ENCODE measurements around the gene HOXD1. TPM values are rescaled to one million over a fixed set of nuclear protein-coding genes. Genes with fewer than 3 reads are reported as not detected.

The HOXD1 gene
- total RNA-seq, 4 donors from 2014 or later: 0.20 TPM; not detected in 3

DNA sequence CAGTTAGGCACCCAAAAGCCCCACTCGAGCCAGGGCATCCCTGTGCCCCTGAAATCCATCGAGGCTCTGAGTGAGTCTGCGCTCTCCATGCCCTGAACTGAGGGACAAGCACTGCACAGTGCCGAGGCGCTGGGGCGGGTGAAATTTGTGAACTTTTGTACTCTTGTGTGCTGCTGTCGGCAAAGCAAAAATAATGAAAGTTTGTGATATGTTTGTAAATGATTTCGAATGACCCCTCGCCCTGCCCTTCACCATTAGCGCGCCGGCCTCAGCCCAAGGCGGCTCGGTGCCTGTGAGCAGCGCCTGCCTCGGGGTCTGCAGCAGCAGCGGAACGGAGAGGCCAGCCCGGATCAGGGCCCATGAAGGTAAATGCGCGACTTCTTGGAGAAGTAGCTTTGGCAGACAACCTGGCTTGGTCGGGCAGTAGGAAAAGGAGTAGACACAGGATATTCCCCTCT, 39.0 kb upstream of the HOXD1 start:
- H3K27ac ChIP-seq: no peak overlapping the region
- no peaks in the 10 kb centered on the region for H3K4me1 ChIP-seq
- no peaks in the 10 kb centered on the region for H3K36me3 ChIP-seq
- DNase-seq: no peak
- intact Hi-C loops (cut with DNase I; ENCODE audit: low total_unique reads) (no loop called here), in situ Hi-C loops (cut with MboI; ENCODE audit: low sequenced_read_pairs in 4 of 4) (loop anchor here in 3 of 4 donors (10.0 to 25.0 kb wide), 3 partner anchors 405 to 1013 kb away; no protein-coding TSS in a partner anchor)
- peaks cover 0 to 7% (median 5%) of the 10 kb centered on the region in 3 donors for H3K27me3 ChIP-seq
- ATAC-seq: no peak
- no peak overlapping the region for H3K4me3 ChIP-seq
- TF ChIP-seq POLR2A (IDR thresholded peaks at IDR 0.05) (no peak), CTCF (IDR thresholded peaks at IDR 0.05 in 4 of 5, conservative IDR thresholded peaks at IDR 0.05 in 1 of 5) (no peak)
- no peaks in the 10 kb centered on the region for H3K9me3 ChIP-seq

- peaks cover 0 to 7% (median 6%) of the 10 kb centered on the region in 3 donors for H3K27me3 ChIP-seq
- in situ Hi-C loops (cut with MboI; ENCODE audit: low sequenced_read_pairs in 4 of 4): loop anchor here in 3 of 4 donors (10.0 to 25.0 kb wide), 3 partner anchors 405 to 1012 kb away; no protein-coding TSS in a partner anchor
- H3K36me3 ChIP-seq: no peaks in the 10 kb centered on the region
- H3K4me3 ChIP-seq: no peak overlapping the region
- no peak for DNase-seq
- no peak overlapping the region for H3K27ac ChIP-seq
- TF ChIP-seq POLR2A (IDR thresholded peaks at IDR 0.05) (no peak), CTCF (IDR thresholded peaks at IDR 0.05 in 4 of 5, conservative IDR thresholded peaks at IDR 0.05 in 1 of 5) (no peak)
- H3K4me1 ChIP-seq: no peaks in the 10 kb centered on the region
- ATAC-seq: no peak
- H3K9me3 ChIP-seq: no peaks in the 10 kb centered on the region
- intact Hi-C loops (cut with DNase I; ENCODE audit: low total_unique reads): no loop called here
Measured at GRCh38 chr2:176149939-176150583, 38.4 kb upstream of the HOXD1 start.

DNA sequence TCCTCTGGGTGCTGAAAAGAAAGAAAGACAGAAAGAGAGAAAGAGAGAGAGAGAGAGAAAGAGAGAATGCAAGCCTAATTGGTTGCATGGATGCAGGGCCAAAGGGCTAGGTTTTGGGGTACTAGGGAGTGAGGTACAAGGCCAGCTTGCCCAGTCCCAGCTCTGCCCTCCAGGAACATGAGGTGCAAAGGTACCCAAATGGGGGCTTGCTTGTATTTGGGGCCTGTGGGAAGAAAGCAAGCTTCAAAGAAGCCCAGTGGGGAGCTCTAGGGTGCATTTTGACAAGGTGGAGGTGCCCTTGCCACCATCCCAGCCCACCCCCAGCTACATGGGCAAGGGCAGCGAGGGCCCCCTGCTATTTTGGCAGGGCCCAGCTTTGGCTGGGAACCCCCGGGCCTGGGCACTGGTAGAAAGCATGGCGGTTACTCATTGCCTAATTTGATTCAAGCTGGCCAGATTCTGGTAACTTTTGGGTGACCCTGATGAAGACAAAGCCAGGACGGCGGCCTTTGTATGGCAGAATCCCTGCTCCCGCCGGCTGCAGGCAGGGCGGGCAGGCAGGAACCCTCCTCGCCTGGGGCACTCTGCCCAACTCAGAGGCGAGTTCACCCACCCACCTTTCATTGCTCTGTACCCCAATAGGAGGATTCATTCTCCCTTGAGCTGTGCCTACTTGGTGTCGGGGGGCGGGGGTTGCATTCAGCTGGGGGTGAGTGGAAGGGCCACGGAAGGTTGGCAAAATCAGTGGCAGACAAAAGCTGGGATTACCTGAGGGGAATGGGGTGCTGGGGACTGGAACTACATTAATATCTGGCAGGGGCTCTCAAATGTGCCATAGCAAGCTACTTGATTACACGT, 37.7 kb upstream of the HOXD1 start:
- Histone ChIP-seq H3K27me3 (peaks cover 0 to 11% (median 2%) of the 10 kb centered on the region in 3 donors), H3K4me3 (no peak overlapping the region), H3K9me3 (no peaks in the 10 kb centered on the region), H3K27ac (no peak overlapping the region), H3K36me3 (no peaks in the 10 kb centered on the region), H3K4me1 (no peaks in the 10 kb centered on the region)
- DNase-seq (no peak), ATAC-seq (no peak)
- intact Hi-C loops (cut with DNase I; ENCODE audit: low total_unique reads) (no loop called here), in situ Hi-C loops (cut with MboI; ENCODE audit: low sequenced_read_pairs in 4 of 4) (no loop called here)
- TF ChIP-seq CTCF (IDR thresholded peaks at IDR 0.05 in 4 of 5, conservative IDR thresholded peaks at IDR 0.05 in 1 of 5) (no peak), POLR2A (IDR thresholded peaks at IDR 0.05) (no peak)

DNA sequence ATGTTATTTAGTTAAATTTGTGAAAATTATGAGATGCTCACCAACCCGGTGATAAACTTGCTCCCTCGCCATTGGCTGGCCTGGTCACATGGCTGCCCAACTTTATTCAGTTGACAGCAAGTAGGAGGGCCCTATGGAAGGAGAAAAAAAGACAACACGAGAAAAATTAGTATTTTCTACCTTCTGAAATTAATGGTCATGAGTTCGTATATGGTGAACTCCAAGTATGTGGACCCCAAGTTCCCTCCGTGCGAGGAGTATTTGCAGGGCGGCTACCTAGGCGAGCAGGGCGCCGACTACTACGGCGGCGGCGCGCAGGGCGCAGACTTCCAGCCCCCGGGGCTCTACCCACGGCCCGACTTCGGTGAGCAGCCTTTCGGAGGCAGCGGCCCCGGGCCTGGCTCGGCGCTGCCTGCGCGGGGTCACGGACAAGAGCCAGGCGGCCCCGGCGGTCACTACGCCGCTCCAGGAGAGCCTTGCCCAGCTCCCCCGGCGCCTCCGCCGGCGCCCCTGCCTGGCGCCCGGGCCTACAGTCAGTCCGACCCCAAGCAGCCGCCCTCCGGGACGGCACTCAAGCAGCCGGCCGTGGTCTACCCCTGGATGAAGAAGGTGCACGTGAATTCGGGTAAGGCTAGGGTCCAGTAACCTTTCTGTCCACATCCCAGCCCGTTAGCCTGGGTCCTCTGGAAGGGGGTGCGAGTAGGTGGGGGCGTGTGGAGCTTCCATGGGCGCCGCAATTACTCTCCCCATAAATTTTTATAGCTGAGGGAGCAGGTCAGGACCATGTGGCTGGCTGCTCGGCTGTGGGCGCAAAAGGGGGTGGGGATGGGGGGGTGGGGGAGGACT, 36.8 kb upstream of the HOXD1 start, which contains the start of gene HOXD4:
Gene HOXD4 (plus strand): TSS at position 109 of the 846 bp plus-strand sequence. CDS start 84 bp downstream, at position 193.
- DNase-seq: no peak

More for the DNA sequence above, 36.8 kb upstream of the HOXD1 start, which contains the start of gene HOXD4:
- peaks cover 5 to 18% (median 11%) of the 10 kb centered on the region in 3 donors for H3K27me3 ChIP-seq
- no peaks in the 10 kb centered on the region for H3K36me3 ChIP-seq
- in situ Hi-C loops (cut with MboI; ENCODE audit: low sequenced_read_pairs in 4 of 4): no loop called here
- no peak for TF ChIP-seq POLR2A (IDR thresholded peaks at IDR 0.05)
- TF ChIP-seq CTCF (IDR thresholded peaks at IDR 0.05 in 4 of 5, conservative IDR thresholded peaks at IDR 0.05 in 1 of 5): no peak
- H3K9me3 ChIP-seq: no peaks in the 10 kb centered on the region
- intact Hi-C loops (cut with DNase I; ENCODE audit: low total_unique reads): no loop called here
- H3K27ac ChIP-seq: no peak within 1 kb of the TSS
- no peaks in the 10 kb centered on the region for H3K4me1 ChIP-seq
- ATAC-seq: no peak
- H3K4me3 ChIP-seq: no peak within 1 kb of the TSS

Measured in gastrocnemius medialis (tissue), 4 donors.